Type B pancreatic cell (in vitro differentiated cells): Measurements from ENCODE around the gene GOLGA8J. TPM values are rescaled to one million over a fixed set of nuclear protein-coding genes. Genes with fewer than 3 reads are reported as not detected.

Experiments
- DNase-seq: peaks from one replicate; pipeline ENCODE4 v3.0.0; 2021; ENCODE audit warnings: mixed read lengths; ENCODE audit not compliant: unreplicated experiment; ENCODE audit errors: extremely low spot score
- H3K27ac Mint-ChIP-seq: 2 replicates; pipeline ENCODE4 v1.8.0; 2021; ENCODE audit warnings: mild to moderate bottlenecking, mixed read lengths
- H3K27me3 Mint-ChIP-seq: 2 replicates; pipeline ENCODE4 v1.8.0; 2021; ENCODE audit warnings: mixed read lengths
- H3K36me3 Mint-ChIP-seq: 2 replicates; pipeline ENCODE4 v1.8.0; 2021; ENCODE audit warnings: mixed read lengths
- H3K4me1 Mint-ChIP-seq: one replicate; pipeline ENCODE4 v1.8.0; 2021; ENCODE audit warnings: mixed read lengths; ENCODE audit not compliant: unreplicated experiment
- H3K4me3 Mint-ChIP-seq: 2 replicates; pipeline ENCODE4 v1.8.0; 2021; ENCODE audit warnings: mild to moderate bottlenecking, mixed read lengths
- H3K9me3 Mint-ChIP-seq: 2 replicates; pipeline ENCODE4 v1.8.0; 2021; ENCODE audit warnings: mixed read lengths
- CTCF ChIP-seq: fragments of 200-600 bp; sonication (generic); conservative IDR thresholded peaks from 2 replicates; pipeline ENCODE4 v1.5.0; 2021; ENCODE audit warnings: antibody characterized with exemption, mild to moderate bottlenecking
- total RNA-seq: library from RNA; stranded (reverse); gene quantifications from 2 replicates; pipeline ENCODE4 v1.2.1, GENCODE V29; 2021; ENCODE audit warnings: low replicate concordance

Gene GOLGA8J
- total RNA-seq, 1 donor from 2014 or later = not detected

- TF ChIP-seq CTCF = no peak
- Mint-ChIP-seq H3K36me3 (no peaks in the 10 kb centered on the region), H3K4me3 (no peak overlapping the region), H3K9me3 (no peaks in the 10 kb centered on the region), H3K4me1 (peaks cover 10% of the 10 kb centered on the region), H3K27ac (no peak overlapping the region), H3K27me3 (peaks cover 2% of the 10 kb centered on the region)
- no peak for DNase-seq
Measured at GRCh38 chr15:30046430-30046829, 36.3 kb upstream of the GOLGA8J start.

- no peak for DNase-seq
- Mint-ChIP-seq H3K4me3 (no peak overlapping the region), H3K9me3 (peaks cover 5% of the 10 kb centered on the region), H3K4me1 (no peaks in the 10 kb centered on the region), H3K36me3 (no peaks in the 10 kb centered on the region), H3K27ac (no peak overlapping the region), H3K27me3 (peaks cover 4% of the 10 kb centered on the region)
- TF ChIP-seq CTCF = no peak
Measured at GRCh38 chr15:30055604-30056003, 27.2 kb upstream of the GOLGA8J start.

GRCh38 chr15:30056166-30056565 lies 26.6 kb upstream of the GOLGA8J start:
- no peak overlapping the region for H3K4me3 Mint-ChIP-seq
- peaks cover 5% of the 10 kb centered on the region for H3K9me3 Mint-ChIP-seq
- H3K27ac Mint-ChIP-seq = no peak overlapping the region
- DNase-seq = no peak
- peaks cover 4% of the 10 kb centered on the region for H3K27me3 Mint-ChIP-seq
- H3K4me1 Mint-ChIP-seq = no peaks in the 10 kb centered on the region
- H3K36me3 Mint-ChIP-seq = no peaks in the 10 kb centered on the region
- TF ChIP-seq CTCF = no peak

- Mint-ChIP-seq H3K27ac (no peak overlapping the region), H3K9me3 (no peaks in the 10 kb centered on the region), H3K4me1 (peaks cover 5% of the 10 kb centered on the region), H3K27me3 (peaks cover 4% of the 10 kb centered on the region), H3K36me3 (no peaks in the 10 kb centered on the region), H3K4me3 (no peak overlapping the region)
- no peak for TF ChIP-seq CTCF
- no peak for DNase-seq
Measured at GRCh38 chr15:30059771-30060170, 23.0 kb upstream of the GOLGA8J start.

- no peak overlapping the region for H3K4me3 Mint-ChIP-seq
- no peak for TF ChIP-seq CTCF
- H3K9me3 Mint-ChIP-seq = no peaks in the 10 kb centered on the region
- H3K36me3 Mint-ChIP-seq = no peaks in the 10 kb centered on the region
- no peak overlapping the region for H3K27ac Mint-ChIP-seq
- DNase-seq = no peak
- peaks cover 15% of the 10 kb centered on the region for H3K4me1 Mint-ChIP-seq
- H3K27me3 Mint-ChIP-seq = peaks cover 4% of the 10 kb centered on the region
Measured at GRCh38 chr15:30062881-30063280, 19.9 kb upstream of the GOLGA8J start.

- Mint-ChIP-seq H3K4me1 (peaks cover 20% of the 10 kb centered on the region), H3K36me3 (no peaks in the 10 kb centered on the region), H3K4me3 (no peak overlapping the region), H3K27ac (no peak overlapping the region), H3K27me3 (peaks cover 6% of the 10 kb centered on the region), H3K9me3 (peaks cover 5% of the 10 kb centered on the region)
- DNase-seq = no peak
- TF ChIP-seq CTCF = no peak
Measured at GRCh38 chr15:30063835-30064546, 18.8 kb upstream of the GOLGA8J start.
